GM12878 (cell line): ENCODE results near the gene RBMS3. TPM values are rescaled to one million over a fixed set of nuclear protein-coding genes. Genes with fewer than 3 reads are reported as not detected.

Experiments
- ATAC-seq: fragments of 200-7000 bp; cut with Tn5 transposase; 3 replicates; pipeline ENCODE4 v1.9.1; 2020; ENCODE audit warnings: mild to moderate bottlenecking, moderate library complexity
- BruUV-seq: library from RNA; stranded (reverse); fragments of 400-500 nt; replicated peaks from 2 replicates; lab custom pipeline; 2021; lab: Mats Ljungman, UMichigan
- CTCF ChIA-PET: fragments of 300-600 bp; sonication (Branson Sonifier 250); formaldehyde crosslinking; extraction: SDS; loops from one replicate; lab custom pipeline; 2021; ENCODE audit warnings: inconsistent platforms; lab: Yijun Ruan, JAX
- POLR2A ChIA-PET: fragments of 350-600 bp; formaldehyde crosslinking; extraction: SDS; loops from one replicate; lab custom pipeline; 2021; ENCODE audit warnings: inconsistent platforms; lab: Charles Lee
- RAD21 ChIA-PET: fragments of 300-600 bp; sonication (Branson Sonifier 250); formaldehyde crosslinking; loops from one replicate; lab custom pipeline; 2023; ENCODE audit warnings: antibody characterized with exemption; ENCODE audit not compliant: unreplicated experiment; lab: Charles Lee
- SMC1A ChIA-PET: fragments of 300-600 bp; sonication (Branson Sonifier 250); formaldehyde crosslinking; loops from one replicate; lab custom pipeline; 2023; ENCODE audit not compliant: unreplicated experiment, uncharacterized antibody; lab: Charles Lee
- DNase-seq: peaks from one replicate; pipeline ENCODE4 v3.0.0-alpha.2; 2011; ENCODE audit warnings: low read depth, low spot score
- FAIRE-seq: peaks from 3 replicates; lab custom pipeline; 2011; peaks lifted over from hg19 to GRCh38; lab: Jason Lieb, UNC
- H2AFZ ChIP-seq: 2 replicates; pipeline ENCODE4 v1.6.0; 2011; ENCODE audit warnings: low read depth, low read length, control low read depth; ENCODE audit not compliant: control insufficient read depth
- H3K27ac ChIP-seq: 2 replicates; pipeline ENCODE4 v1.5.1; 2011; ENCODE audit warnings: control low read depth; ENCODE audit not compliant: control insufficient read depth, insufficient read depth
- H3K27me3 ChIP-seq, 2 experiments: replicated peaks in 1 of 2; 2 replicates each; pipeline versions ENCODE4 v1.6.0 to v1.6.1; 2011; ENCODE audit warnings: low read length in 1 of 2; ENCODE audit not compliant: control insufficient read depth in 2 of 2, insufficient read depth in 2 of 2
- H3K36me3 ChIP-seq, 2 experiments: 2 replicates each; pipeline ENCODE4 v1.5.1; 2011; ENCODE audit warnings: low read length in 1 of 2; ENCODE audit not compliant: control insufficient read depth in 2 of 2, insufficient read depth in 2 of 2
- H3K4me1 ChIP-seq: 2 replicates; pipeline ENCODE4 v1.6.1; 2011; ENCODE audit warnings: mild to moderate bottlenecking, low read length, moderate library complexity, mixed read lengths; ENCODE audit not compliant: control insufficient read depth, insufficient read depth
- H3K4me2 ChIP-seq: 2 replicates; pipeline ENCODE4 v1.6.0; 2011; ENCODE audit warnings: control low read depth; ENCODE audit not compliant: control insufficient read depth, insufficient read depth
- H3K4me3 ChIP-seq: fragments of 200-600 bp; sonication (generic); 2 replicates; pipeline ENCODE4 v1.5.1; 2016
- H3K79me2 ChIP-seq: 2 replicates; pipeline ENCODE4 v1.6.0; 2011; ENCODE audit warnings: low read length; ENCODE audit not compliant: control insufficient read depth, insufficient read depth
- H3K9ac ChIP-seq: 2 replicates; pipeline ENCODE4 v1.8.0; 2011; ENCODE audit warnings: low read length, control low read depth, mixed read lengths; ENCODE audit not compliant: control insufficient read depth, insufficient read depth
- H3K9me3 ChIP-seq: replicated peaks from 3 replicates; pipeline ENCODE4 v1.5.1; 2011; ENCODE audit warnings: mild to moderate bottlenecking, low read length; ENCODE audit not compliant: control insufficient read depth, insufficient read depth
- H4K20me1 ChIP-seq: 2 replicates; pipeline ENCODE4 v1.6.0; 2011; ENCODE audit not compliant: control insufficient read depth, insufficient read depth
- FOS ChIP-seq: IDR thresholded peaks from 3 replicates; pipeline ENCODE4 v1.6.1; 2011; ENCODE audit warnings: borderline replicate concordance; ENCODE audit not compliant: insufficient read length; ENCODE audit errors: extremely low read depth
- NFXL1 ChIP-seq: fragments of 450-650 bp; IDR thresholded peaks from 2 replicates; pipeline ENCODE4 v1.6.1; 2017; ENCODE audit warnings: antibody characterized with exemption, mild to moderate bottlenecking, borderline replicate concordance
- PAX8 ChIP-seq: fragments of 450-650 bp; IDR thresholded peaks from 2 replicates; pipeline ENCODE4 v1.6.1; 2017; ENCODE audit warnings: mild to moderate bottlenecking, moderate library complexity
- RELA ChIP-seq: fragments of 450-650 bp; IDR thresholded peaks from 2 replicates; pipeline ENCODE4 v1.8.0; 2014; ENCODE audit warnings: borderline replicate concordance; ENCODE audit not compliant: partially characterized antibody
- SREBF1 ChIP-seq: IDR thresholded peaks from 2 replicates; pipeline ENCODE4 v1.6.1; 2012; ENCODE audit warnings: mild to moderate bottlenecking, low read length
- STAT1 ChIP-seq: fragments of 450-650 bp; conservative IDR thresholded peaks from 2 replicates; pipeline ENCODE4 v1.6.1; 2014; ENCODE audit warnings: antibody characterized with exemption, mild to moderate bottlenecking
- ZNF24 ChIP-seq: fragments of 450-650 bp; IDR thresholded peaks from 2 replicates; pipeline ENCODE4 v1.6.1; 2017; ENCODE audit warnings: antibody characterized with exemption, mild to moderate bottlenecking
- ZNF274 ChIP-seq: IDR thresholded peaks from one replicate; pipeline ENCODE4 v1.8.0; 2011; ENCODE audit not compliant: insufficient read length, insufficient read depth
- WGBS: methylation state at CpG from one replicate; pipeline ENCODE4 v1.1.6; 2016; ENCODE audit warnings: low lambda C conversion rate; ENCODE audit not compliant: insufficient replicate concordance, insufficient coverage; ENCODE audit errors: missing lambda C conversion rate; 5-methylcytosine and 5-hydroxymethylcytosine counted together
- in situ Hi-C: fragments of 300-500 bp; cut with MboI; formaldehyde crosslinking; loops from 9 replicates; pipeline ENCODE4 v1.14.3; 2018; ENCODE audit warnings: mixed read lengths
- intact Hi-C: fragments of 100-400 bp; cut with micrococcal nuclease; formaldehyde crosslinking; loops from one replicate; pipeline ENCODE4 v1.14.2; 2022; ENCODE audit not compliant: unreplicated experiment
- polyA plus RNA-seq, 11 experiments: library from polyadenylated mRNA; depleted of rRNA in 4 of 11; unstranded in 6 of 11; stranded (reverse) in 5 of 11; fragments of >200 nt; fragmentation: Nextera tagmentation in 4 of 11; fragmentation: Illumina TruSeq in 1 of 11; extraction: Ambion mirVana in 4 of 11; extraction: Trizol in 1 of 11; gene quantifications; 1 replicate in 1 of 11; 2 replicates in 10 of 11; pipeline versions ENCODE4 v1.2.1 to v1.2.3, GENCODE V29; 2011 to 2016; ENCODE audit warnings: inconsistent platforms in 2 of 11, missing spikeins in 2 of 11, low read depth in 1 of 11
- total RNA-seq, 4 experiments: library from RNA; depleted of rRNA in 3 of 4; stranded (reverse); fragments of >200 nt in 3 of 4; fragmentation: Illumina TruSeq in 1 of 4; extraction: Trizol in 1 of 4; gene quantifications; 2 replicates each; pipeline versions ENCODE4 v1.2.1 to v1.2.3, GENCODE V29; 2013 to 2021
- TF ChIP-seq, protein P1 (sequence below): IDR thresholded peaks from 2 replicates; pipeline ENCODE4 v1.6.1; 2012; ENCODE audit warnings: low read length, inconsistent platforms
- TF ChIP-seq, protein P2 (sequence below): IDR thresholded peaks from 2 replicates; pipeline ENCODE4 v1.6.1; 2011; ENCODE audit warnings: borderline replicate concordance, low read depth, mild to moderate bottlenecking, moderate library complexity, mixed read lengths, low read length; ENCODE audit not compliant: insufficient read depth; ENCODE audit errors: extremely low read length
- TF ChIP-seq, protein P3 (sequence below): IDR thresholded peaks from 2 replicates; pipeline ENCODE4 v1.6.1; 2012; ENCODE audit warnings: improper control_type of control experiment, low read depth, low read length; ENCODE audit not compliant: insufficient replicate concordance

Gene RBMS3
- total and polyA plus RNA-seq, 10 of the 15 experiments (the other 5 are each of a cell fraction or from before 2014, with no cell fraction given) = 0.79 to 4.7 (median 3.1) TPM

DNA sequence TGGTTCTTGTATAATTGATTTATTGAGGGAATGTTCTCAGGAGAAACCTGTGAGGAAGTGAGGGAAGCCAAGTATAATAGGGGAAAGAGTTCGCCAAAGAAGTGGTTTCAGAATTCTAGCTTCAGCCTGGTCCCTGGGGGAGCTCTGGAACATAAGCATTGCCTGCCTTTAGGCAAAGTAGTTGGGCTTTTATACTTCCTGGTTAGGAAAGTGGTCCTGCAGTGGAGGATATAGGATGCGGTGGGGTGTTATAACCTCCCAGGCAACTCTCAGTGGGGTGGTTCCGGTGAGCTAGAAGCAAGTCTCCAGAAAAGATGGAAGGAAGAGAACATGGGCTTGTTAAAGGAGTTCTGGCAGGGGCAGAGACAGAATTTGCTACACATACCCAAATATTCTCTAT is 22.7 kb upstream of the RBMS3 start:
- no peaks in the 10 kb centered on the region for H4K20me1 ChIP-seq
- TF ChIP-seq, protein P1, sequence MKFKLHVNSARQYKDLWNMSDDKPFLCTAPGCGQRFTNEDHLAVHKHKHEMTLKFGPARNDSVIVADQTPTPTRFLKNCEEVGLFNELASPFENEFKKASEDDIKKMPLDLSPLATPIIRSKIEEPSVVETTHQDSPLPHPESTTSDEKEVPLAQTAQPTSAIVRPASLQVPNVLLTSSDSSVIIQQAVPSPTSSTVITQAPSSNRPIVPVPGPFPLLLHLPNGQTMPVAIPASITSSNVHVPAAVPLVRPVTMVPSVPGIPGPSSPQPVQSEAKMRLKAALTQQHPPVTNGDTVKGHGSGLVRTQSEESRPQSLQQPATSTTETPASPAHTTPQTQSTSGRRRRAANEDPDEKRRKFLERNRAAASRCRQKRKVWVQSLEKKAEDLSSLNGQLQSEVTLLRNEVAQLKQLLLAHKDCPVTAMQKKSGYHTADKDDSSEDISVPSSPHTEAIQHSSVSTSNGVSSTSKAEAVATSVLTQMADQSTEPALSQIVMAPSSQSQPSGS = no peak
- no peak for TF ChIP-seq FOS
- TF ChIP-seq, all 136 proteins: peak for 0
- intact Hi-C loops = no loop called here
- Histone ChIP-seq H3K27ac (no peak overlapping the region), H3K9me3 (no peaks in the 10 kb centered on the region), H3K4me1 (no peaks in the 10 kb centered on the region), H3K79me2 (no peaks in the 10 kb centered on the region), H2AFZ (no peak overlapping the region), H3K4me3 (no peak overlapping the region), H3K4me2 (no peak overlapping the region), H3K36me3 (no peaks in the 10 kb centered on the region), H3K9ac (no peak overlapping the region), H3K27me3 (no peaks in the 10 kb centered on the region; a peak in 1 of 4 replicates)
- ChIA-PET CTCF (no interaction called here), RAD21 (no interaction called here), SMC1A (interaction anchor here (1.2 kb wide), 1 partner anchor 74 kb away, joined by 3 read pairs; no protein-coding TSS in a partner anchor), POLR2A (no interaction called here)
- DNase-seq = no peak
- in situ Hi-C loops = no loop called here
- BruUV-seq = no TSS peak
- ATAC-seq = no peak
- no peak for FAIRE-seq
- 87% methylated on average over 3 of the region's 3 CpGs for WGBS

DNA sequence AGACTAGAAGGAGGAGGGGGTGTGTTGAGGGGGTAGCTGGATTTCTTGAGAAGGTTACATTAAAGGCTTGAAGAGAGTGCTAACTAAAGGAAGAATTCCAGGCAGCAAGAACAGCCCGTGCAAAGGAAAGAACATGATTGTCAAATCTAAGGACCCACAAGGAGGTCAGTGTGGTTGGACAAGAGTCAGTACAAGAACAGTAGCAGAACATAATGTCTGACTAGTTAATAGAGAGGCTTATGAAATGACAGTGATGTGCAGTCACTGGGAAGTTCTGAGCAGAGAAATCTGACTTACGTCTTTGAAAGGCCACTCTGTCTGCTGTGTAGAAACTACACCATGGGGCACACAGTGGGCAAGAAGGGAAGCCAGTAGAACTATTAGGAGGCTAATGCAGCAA is 19.8 kb upstream of the RBMS3 start:
- ChIA-PET POLR2A (no interaction called here), SMC1A (interaction anchor here (0.8 kb wide), 1 partner anchor 469 kb away, joined by 3 read pairs; no protein-coding TSS in a partner anchor), RAD21 (no interaction called here), CTCF (no interaction called here)
- ATAC-seq (no peak), DNase-seq (no peak), FAIRE-seq (no peak)
- H4K20me1 ChIP-seq = no peaks in the 10 kb centered on the region
- H3K9ac ChIP-seq = no peak overlapping the region
- intact Hi-C loops (no loop called here), in situ Hi-C loops (no loop called here)
- WGBS = 60% methylated on average over 2 of the region's 2 CpGs
- H3K4me1 ChIP-seq = no peaks in the 10 kb centered on the region
- H3K4me3 ChIP-seq = no peak overlapping the region
- no peak overlapping the region for H3K4me2 ChIP-seq
- H3K9me3 ChIP-seq = no peaks in the 10 kb centered on the region
- BruUV-seq = no TSS peak
- TF ChIP-seq PAX8 (no peak), SREBF1 (no peak), STAT1 (no peak), RELA (no peak), ZNF274 (no peak), NFXL1 (no peak), ZNF24 (no peak)
- TF ChIP-seq, protein P2, sequence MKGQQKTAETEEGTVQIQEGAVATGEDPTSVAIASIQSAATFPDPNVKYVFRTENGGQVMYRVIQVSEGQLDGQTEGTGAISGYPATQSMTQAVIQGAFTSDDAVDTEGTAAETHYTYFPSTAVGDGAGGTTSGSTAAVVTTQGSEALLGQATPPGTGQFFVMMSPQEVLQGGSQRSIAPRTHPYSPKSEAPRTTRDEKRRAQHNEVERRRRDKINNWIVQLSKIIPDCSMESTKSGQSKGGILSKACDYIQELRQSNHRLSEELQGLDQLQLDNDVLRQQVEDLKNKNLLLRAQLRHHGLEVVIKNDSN = no peak
- TF ChIP-seq, protein P3, sequence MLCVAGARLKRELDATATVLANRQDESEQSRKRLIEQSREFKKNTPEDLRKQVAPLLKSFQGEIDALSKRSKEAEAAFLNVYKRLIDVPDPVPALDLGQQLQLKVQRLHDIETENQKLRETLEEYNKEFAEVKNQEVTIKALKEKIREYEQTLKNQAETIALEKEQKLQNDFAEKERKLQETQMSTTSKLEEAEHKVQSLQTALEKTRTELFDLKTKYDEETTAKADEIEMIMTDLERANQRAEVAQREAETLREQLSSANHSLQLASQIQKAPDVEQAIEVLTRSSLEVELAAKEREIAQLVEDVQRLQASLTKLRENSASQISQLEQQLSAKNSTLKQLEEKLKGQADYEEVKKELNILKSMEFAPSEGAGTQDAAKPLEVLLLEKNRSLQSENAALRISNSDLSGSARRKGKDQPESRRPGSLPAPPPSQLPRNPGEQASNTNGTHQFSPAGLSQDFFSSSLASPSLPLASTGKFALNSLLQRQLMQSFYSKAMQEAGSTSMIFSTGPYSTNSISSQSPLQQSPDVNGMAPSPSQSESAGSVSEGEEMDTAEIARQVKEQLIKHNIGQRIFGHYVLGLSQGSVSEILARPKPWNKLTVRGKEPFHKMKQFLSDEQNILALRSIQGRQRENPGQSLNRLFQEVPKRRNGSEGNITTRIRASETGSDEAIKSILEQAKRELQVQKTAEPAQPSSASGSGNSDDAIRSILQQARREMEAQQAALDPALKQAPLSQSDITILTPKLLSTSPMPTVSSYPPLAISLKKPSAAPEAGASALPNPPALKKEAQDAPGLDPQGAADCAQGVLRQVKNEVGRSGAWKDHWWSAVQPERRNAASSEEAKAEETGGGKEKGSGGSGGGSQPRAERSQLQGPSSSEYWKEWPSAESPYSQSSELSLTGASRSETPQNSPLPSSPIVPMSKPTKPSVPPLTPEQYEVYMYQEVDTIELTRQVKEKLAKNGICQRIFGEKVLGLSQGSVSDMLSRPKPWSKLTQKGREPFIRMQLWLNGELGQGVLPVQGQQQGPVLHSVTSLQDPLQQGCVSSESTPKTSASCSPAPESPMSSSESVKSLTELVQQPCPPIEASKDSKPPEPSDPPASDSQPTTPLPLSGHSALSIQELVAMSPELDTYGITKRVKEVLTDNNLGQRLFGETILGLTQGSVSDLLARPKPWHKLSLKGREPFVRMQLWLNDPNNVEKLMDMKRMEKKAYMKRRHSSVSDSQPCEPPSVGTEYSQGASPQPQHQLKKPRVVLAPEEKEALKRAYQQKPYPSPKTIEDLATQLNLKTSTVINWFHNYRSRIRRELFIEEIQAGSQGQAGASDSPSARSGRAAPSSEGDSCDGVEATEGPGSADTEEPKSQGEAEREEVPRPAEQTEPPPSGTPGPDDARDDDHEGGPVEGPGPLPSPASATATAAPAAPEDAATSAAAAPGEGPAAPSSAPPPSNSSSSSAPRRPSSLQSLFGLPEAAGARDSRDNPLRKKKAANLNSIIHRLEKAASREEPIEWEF = no peak
- H3K36me3 ChIP-seq = no peaks in the 10 kb centered on the region
- no peak overlapping the region for H3K27ac ChIP-seq
- no peaks in the 10 kb centered on the region for H3K79me2 ChIP-seq
- H2AFZ ChIP-seq = no peak overlapping the region
- no peaks in the 10 kb centered on the region; a peak in 1 of 4 replicates for H3K27me3 ChIP-seq
